IMR-90 (cell line): ENCODE results near the gene PPP3CA. TPM values are rescaled to one million over a fixed set of nuclear protein-coding genes. Genes with fewer than 3 reads are reported as not detected.

Experiments
- ATAC-seq: fragments of 200-7000 bp; cut with Tn5 transposase; 2 replicates; pipeline ENCODE4 v1.9.1; 2020; ENCODE audit warnings: low read depth, mild to moderate bottlenecking, moderate library complexity
- BruUV-seq: library from RNA; stranded (reverse); fragments of 400-500 nt; replicated peaks from 2 replicates; lab custom pipeline; 2021; lab: Mats Ljungman, UMichigan
- CTCF ChIA-PET: fragments of 300-600 bp; formaldehyde crosslinking; extraction: SDS; loops from one replicate; lab custom pipeline; 2021; ENCODE audit warnings: antibody characterized with exemption; lab: Yijun Ruan, JAX
- POLR2A ChIA-PET: fragments of 300-600 bp; sonication (Branson Sonifier 250); formaldehyde crosslinking; loops from one replicate; lab custom pipeline; 2022; ENCODE audit warnings: antibody characterized with exemption; ENCODE audit not compliant: unreplicated experiment; lab: Charles Lee
- DNase-seq: peaks from one replicate; pipeline ENCODE4 v3.0.0; 2013
- H2AFZ ChIP-seq: replicated peaks from 2 replicates; pipeline ENCODE3; 2013; ENCODE audit warnings: low read length, mild to moderate bottlenecking; ENCODE audit not compliant: poor library complexity
- H2AK5ac ChIP-seq: 2 replicates; pipeline ENCODE4 v1.6.1; 2013; ENCODE audit warnings: low read depth, low read length, inconsistent platforms
- H2AK9ac ChIP-seq: replicated peaks from 2 replicates; pipeline ENCODE3; 2013; ENCODE audit warnings: mild to moderate bottlenecking, low read depth, low read length, moderate library complexity; ENCODE audit not compliant: poor library complexity
- H2BK120ac ChIP-seq: 2 replicates; pipeline ENCODE4 v1.6.1; 2013; ENCODE audit warnings: low read depth, low read length, inconsistent platforms
- H2BK15ac ChIP-seq: 3 replicates; pipeline ENCODE4 v1.6.1; 2013; ENCODE audit warnings: low read depth, low read length, inconsistent platforms
- H2BK20ac ChIP-seq: 2 replicates; pipeline ENCODE4 v1.6.1; 2013; ENCODE audit warnings: low read depth, mild to moderate bottlenecking, inconsistent platforms, low read length, moderate library complexity
- H2BK5ac ChIP-seq: 2 replicates; pipeline ENCODE4 v1.6.1; 2013; ENCODE audit warnings: mild to moderate bottlenecking, low read depth, low read length, inconsistent platforms; ENCODE audit not compliant: poor library complexity, severe bottlenecking
- H3K14ac ChIP-seq: replicated peaks from 2 replicates; pipeline ENCODE4 v1.6.1; 2013; ENCODE audit warnings: low read depth, low read length, inconsistent platforms
- H3K18ac ChIP-seq: 2 replicates; pipeline ENCODE4 v1.6.1; 2013; ENCODE audit warnings: low read depth, low read length, control low read depth
- H3K23ac ChIP-seq: 2 replicates; pipeline ENCODE4 v1.6.1; 2013; ENCODE audit warnings: low read depth, low read length, inconsistent platforms
- H3K27ac ChIP-seq: 2 replicates; pipeline ENCODE4 v1.5.1; 2013; ENCODE audit warnings: mild to moderate bottlenecking, control low read depth, low read length; ENCODE audit not compliant: insufficient read depth
- H3K27me3 ChIP-seq: 2 replicates; pipeline ENCODE4 v1.6.1; 2013; ENCODE audit warnings: low read length; ENCODE audit not compliant: control insufficient read depth, insufficient read depth
- H3K36me3 ChIP-seq: 2 replicates; pipeline ENCODE4 v1.6.1; 2013; ENCODE audit warnings: low read length, mixed read lengths; ENCODE audit not compliant: control insufficient read depth, insufficient read depth
- H3K4ac ChIP-seq: 2 replicates; pipeline ENCODE4 v1.6.1; 2013; ENCODE audit warnings: low read depth, low read length, inconsistent platforms
- H3K4me1 ChIP-seq: 2 replicates; pipeline ENCODE4 v1.6.1; 2013; ENCODE audit warnings: low read length, mixed read lengths; ENCODE audit not compliant: control insufficient read depth, insufficient read depth
- H3K4me2 ChIP-seq: 2 replicates; pipeline ENCODE4 v1.6.1; 2013; ENCODE audit warnings: low read depth, mild to moderate bottlenecking, control low read depth, low read length, moderate library complexity
- H3K4me3 ChIP-seq: 2 replicates; pipeline ENCODE4 v1.5.1; 2013; ENCODE audit warnings: low read depth, mild to moderate bottlenecking, control low read depth, low read length, moderate library complexity; ENCODE audit not compliant: insufficient read depth
- H3K56ac ChIP-seq: 2 replicates; pipeline ENCODE4 v1.6.1; 2013; ENCODE audit warnings: low read length, inconsistent platforms; ENCODE audit not compliant: insufficient read depth; ENCODE audit errors: extremely low read depth
- H3K79me1 ChIP-seq, 2 experiments: 2 replicates each; pipeline ENCODE4 v1.6.1; 2013; ENCODE audit warnings: low read length in 2 of 2, inconsistent platforms in 1 of 2, low read depth in 1 of 2
- H3K9ac ChIP-seq: 2 replicates; pipeline ENCODE4 v1.6.1; 2013; ENCODE audit warnings: low read depth, low read length, control low read depth
- H3K9me1 ChIP-seq: 2 replicates; pipeline ENCODE4 v1.6.1; 2013; ENCODE audit warnings: low read length, inconsistent platforms; ENCODE audit not compliant: insufficient read depth
- H3K9me3 ChIP-seq: 2 replicates; pipeline ENCODE4 v1.6.1; 2013; ENCODE audit warnings: low read length; ENCODE audit not compliant: control insufficient read depth, insufficient read depth
- H4K20me1 ChIP-seq: 2 replicates; pipeline ENCODE4 v1.6.1; 2013; ENCODE audit warnings: low read length, inconsistent platforms; ENCODE audit not compliant: insufficient read depth
- H4K5ac ChIP-seq: 2 replicates; pipeline ENCODE4 v1.6.1; 2013; ENCODE audit warnings: mild to moderate bottlenecking, low read depth, low read length, control low read depth
- H4K8ac ChIP-seq, 2 experiments: 2 replicates each; pipeline ENCODE4 v1.6.1; 2013; ENCODE audit warnings: low read depth in 2 of 2, low read length in 2 of 2, control low read depth in 1 of 2, inconsistent platforms in 1 of 2
- H4K91ac ChIP-seq: 2 replicates; pipeline ENCODE4 v1.6.1; 2013; ENCODE audit warnings: low read depth, low read length, inconsistent platforms; ENCODE audit not compliant: insufficient read depth
- BHLHE40 ChIP-seq: fragments of 150-350 bp; IDR thresholded peaks from 2 replicates; pipeline ENCODE4 v1.6.1; 2016; ENCODE audit warnings: mild to moderate bottlenecking, low read depth, low read length
- CHD1 ChIP-seq: IDR thresholded peaks from 2 replicates; pipeline ENCODE4 v1.6.1; 2012; ENCODE audit warnings: low read depth, low read length, improper control_type of control experiment
- MXI1 ChIP-seq: IDR thresholded peaks from 2 replicates; pipeline ENCODE4 v1.6.1; 2012; ENCODE audit warnings: low read depth, mild to moderate bottlenecking, low read length, moderate library complexity, borderline replicate concordance
- NFE2L2 ChIP-seq: fragments of 150-350 bp; IDR thresholded peaks from 2 replicates; pipeline ENCODE4 v1.6.1; 2016; ENCODE audit warnings: low read depth, mild to moderate bottlenecking, low read length
- RFX5 ChIP-seq: IDR thresholded peaks from 2 replicates; pipeline ENCODE4 v1.8.0; 2012; ENCODE audit warnings: low read depth, mild to moderate bottlenecking, low read length, moderate library complexity
- dilution Hi-C: fragments of 300-500 bp; cut with HindIII; formaldehyde crosslinking; loops from one replicate; pipeline ENCODE4 v1.14.3; 2018; ENCODE audit warnings: low sequenced_read_pairs; ENCODE audit not compliant: unreplicated experiment
- in situ Hi-C: fragments of 300-500 bp; cut with MboI; formaldehyde crosslinking; loops from 3 replicates; pipeline ENCODE4 v1.14.3; 2019; ENCODE audit warnings: low sequenced_read_pairs, inconsistent platforms, mixed read lengths
- intact Hi-C: fragments of 100-400 bp; cut with micrococcal nuclease; formaldehyde crosslinking; loops from 2 replicates; pipeline ENCODE4 v1.10.0; 2022
- polyA plus RNA-seq, 3 experiments: library from polyadenylated mRNA; depleted of rRNA; stranded (reverse); fragments of >200 nt; gene quantifications; 2 replicates each; pipeline ENCODE4 v1.2.3, GENCODE V29; 2012; ENCODE audit warnings: low replicate concordance in 1 of 3
- total RNA-seq: library from RNA; depleted of rRNA; stranded (reverse); fragments of >200 nt; gene quantifications from 2 replicates; pipeline ENCODE4 v1.2.3, GENCODE V29; 2012
- TF ChIP-seq, protein P1 (sequence below): fragments of 150-350 bp; IDR thresholded peaks from 2 replicates; pipeline ENCODE4 v1.6.1; 2016; ENCODE audit warnings: low read depth, mild to moderate bottlenecking, low read length, moderate library complexity, borderline replicate concordance

Gene PPP3CA
- total and polyA plus RNA-seq, 2 of the 4 experiments (the other 2 are of a cell fraction), result 14.5 to 48.6 TPM

DNA sequence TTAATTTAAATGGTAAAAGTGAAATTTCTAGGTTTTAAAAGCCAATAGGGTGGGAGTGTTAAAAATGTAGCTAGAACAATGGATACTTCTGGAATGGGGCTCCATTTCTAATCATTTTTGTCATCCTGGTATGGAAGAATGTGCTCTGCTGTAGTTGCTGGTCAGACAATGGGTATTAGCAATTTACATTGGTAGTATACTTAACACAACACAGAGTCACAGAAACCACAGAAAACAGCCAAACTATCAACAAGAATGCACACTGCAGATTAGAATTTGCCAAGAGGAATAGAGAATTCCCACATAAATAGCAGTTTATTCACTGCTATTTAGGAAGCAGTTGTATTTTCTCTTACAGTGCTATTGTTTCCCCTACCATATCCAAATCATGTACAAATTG, 319.6 kb downstream of the PPP3CA start:
- H3K27me3 ChIP-seq, result no peaks in the 10 kb centered on the region
- H3K4me3 ChIP-seq, result no peak overlapping the region
- no peak overlapping the region for H3K23ac ChIP-seq
- DNase-seq, result no peak
- H3K18ac ChIP-seq, result no peak overlapping the region
- H3K36me3 ChIP-seq, result peaks cover 5% of the 10 kb centered on the region
- no peak overlapping the region for H2BK15ac ChIP-seq
- H4K91ac ChIP-seq, result no peak overlapping the region
- ChIA-PET POLR2A (no interaction called here), CTCF (interaction anchor here (0.6 kb wide), 1 partner anchor 50 kb away, joined by 4 read pairs; no protein-coding TSS in a partner anchor)
- H4K5ac ChIP-seq, result no peak overlapping the region
- no peaks in the 10 kb centered on the region for H3K9me3 ChIP-seq
- no peaks in the 10 kb centered on the region; the same call in 1 of the 2 replicates for H3K9me1 ChIP-seq
- peaks cover 2% of the 10 kb centered on the region for H3K4me1 ChIP-seq
- no peak overlapping the region for H4K8ac ChIP-seq
- no peak overlapping the region for H3K4ac ChIP-seq
- H3K79me1 ChIP-seq, result no peaks in the 10 kb centered on the region
- H2BK20ac ChIP-seq, result no peak overlapping the region
- intact Hi-C loops (no loop called here), dilution Hi-C loops (no loop called here), in situ Hi-C loops (no loop called here)
- no peak overlapping the region for H3K27ac ChIP-seq
- no peak overlapping the region for H2AK5ac ChIP-seq
- no peaks in the 10 kb centered on the region for H4K20me1 ChIP-seq
- H2AK9ac ChIP-seq, result no peak overlapping the region
- no peak overlapping the region for H3K14ac ChIP-seq
- H2BK5ac ChIP-seq, result no peak overlapping the region
- no peak for ATAC-seq
- no peak overlapping the region for H3K9ac ChIP-seq
- TF ChIP-seq, protein P1, sequence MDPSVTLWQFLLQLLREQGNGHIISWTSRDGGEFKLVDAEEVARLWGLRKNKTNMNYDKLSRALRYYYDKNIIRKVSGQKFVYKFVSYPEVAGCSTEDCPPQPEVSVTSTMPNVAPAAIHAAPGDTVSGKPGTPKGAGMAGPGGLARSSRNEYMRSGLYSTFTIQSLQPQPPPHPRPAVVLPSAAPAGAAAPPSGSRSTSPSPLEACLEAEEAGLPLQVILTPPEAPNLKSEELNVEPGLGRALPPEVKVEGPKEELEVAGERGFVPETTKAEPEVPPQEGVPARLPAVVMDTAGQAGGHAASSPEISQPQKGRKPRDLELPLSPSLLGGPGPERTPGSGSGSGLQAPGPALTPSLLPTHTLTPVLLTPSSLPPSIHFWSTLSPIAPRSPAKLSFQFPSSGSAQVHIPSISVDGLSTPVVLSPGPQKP, result no peak
- TF ChIP-seq NFE2L2, result no peak
- TF ChIP-seq CHD1, result no peak
- TF ChIP-seq BHLHE40, result no peak
- no peak for TF ChIP-seq RFX5
- TF ChIP-seq MXI1, result no peak
- no peak overlapping the region for H2AFZ ChIP-seq
- no peak overlapping the region for H3K4me2 ChIP-seq
- no peak overlapping the region for H3K56ac ChIP-seq
- BruUV-seq, result no TSS peak
- H2BK120ac ChIP-seq, result no peak overlapping the region
